Gastroesophageal sphincter (tissue), 4 donors: ENCODE results near the gene RPL34. TPM values are rescaled to one million over a fixed set of nuclear protein-coding genes. Genes with fewer than 3 reads are reported as not detected.

ENCODE experiments used
- ATAC-seq: fragments of 150-250 bp; one replicate; pipeline ENCODE4 v1.9.1; 2016; ENCODE audit warnings: mild to moderate bottlenecking, moderate library complexity
- H3K27ac ChIP-seq, 4 donors: fragments of 200-600 bp; sonication (generic) in 3 of 4; 1 replicate in 3 of 4; 2 replicates in 1 of 4; pipeline ENCODE4 v1.5.1; 2016 to 2019
- H3K27me3 ChIP-seq: fragments of 200-600 bp; sonication (generic); one replicate; pipeline ENCODE4 v1.5.1; 2019
- H3K36me3 ChIP-seq, 2 donors: fragments of 200-600 bp; sonication (generic); one replicate each; pipeline ENCODE4 v1.5.1; 2019; ENCODE audit warnings: control low read depth in 1 of 2
- H3K4me1 ChIP-seq, 3 donors: fragments of 200-600 bp; sonication (generic); 1 replicate in 2 of 3; 2 replicates in 1 of 3; pipeline ENCODE4 v1.5.1; 2016 to 2019; ENCODE audit warnings: control low read depth in 2 of 3
- H3K4me3 ChIP-seq, 2 donors: fragments of 200-600 bp; sonication (generic); one replicate each; pipeline ENCODE4 v1.5.1; 2019; ENCODE audit warnings: mild to moderate bottlenecking in 1 of 2, moderate library complexity in 1 of 2
- H3K9me3 ChIP-seq, 3 donors: fragments of 200-600 bp; sonication (generic); one replicate each; pipeline ENCODE4 v1.5.1; 2017 to 2019; ENCODE audit warnings: control low read depth in 2 of 3
- EP300 ChIP-seq: sonication (generic); formaldehyde crosslinking; IDR thresholded peaks from one replicate; pipeline ENCODE4 v1.6.1; 2017; ENCODE audit warnings: antibody characterized with exemption, mild to moderate bottlenecking
- POLR2A ChIP-seq, 2 donors: fragments of 450-650 bp; IDR thresholded peaks; one replicate each; pipeline ENCODE4 v1.6.1; 2017; ENCODE audit warnings: antibody characterized with exemption in 2 of 2, mild to moderate bottlenecking in 2 of 2, moderate library complexity in 1 of 2
- POLR2AphosphoS5 ChIP-seq: sonication (generic); formaldehyde crosslinking; IDR thresholded peaks from one replicate; pipeline ENCODE4 v1.6.1; 2017; ENCODE audit warnings: antibody characterized with exemption
- WGBS, 2 donors: methylation state at CpG; one replicate each; pipeline ENCODE4 v1.1.5; 2018; ENCODE audit warnings: low coverage in 1 of 2; 5-methylcytosine and 5-hydroxymethylcytosine counted together
- total RNA-seq, 4 donors: library from RNA; depleted of rRNA; stranded (reverse); fragments of >200 nt; gene quantifications; one replicate each; pipeline ENCODE4 v1.1.0, GENCODE V29; 2016
- TF ChIP-seq, protein P1 (sequence below), 4 experiments: fragments of 200-600 bp in 2 of 4; fragments of 450-650 bp in 2 of 4; sonication (generic) in 1 of 4; IDR thresholded peaks; one replicate each; pipeline ENCODE4 v1.5.1; 2017 to 2019; ENCODE audit warnings: antibody characterized with exemption in 4 of 4, mild to moderate bottlenecking in 2 of 4, moderate library complexity in 2 of 4

RPL34 gene
- total RNA-seq, 4 donors from 2014 or later, result 549 to 1,430 (median 998) TPM

DNA sequence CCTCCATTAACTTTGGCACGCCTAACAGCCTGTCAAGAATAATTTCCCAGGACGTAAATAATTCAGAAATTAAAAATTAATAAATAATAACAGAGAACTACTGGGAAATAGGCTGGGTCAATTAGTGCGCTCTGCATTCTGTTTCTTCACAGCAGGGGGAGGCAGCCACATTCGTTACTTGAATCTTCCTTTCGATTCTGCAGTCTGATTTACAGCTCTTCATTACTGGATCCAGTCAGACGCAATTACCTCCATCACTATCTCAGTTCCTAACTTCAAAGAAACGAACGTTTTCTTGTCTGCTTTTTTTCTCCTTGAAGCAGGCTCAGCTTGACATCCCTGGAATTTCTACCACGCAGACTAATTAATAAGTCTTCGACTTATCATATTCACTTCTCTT lies 9.0 kb upstream of the RPL34 start:
- no peaks in the 10 kb centered on the region for H3K4me1 ChIP-seq
- TF ChIP-seq POLR2A (IDR thresholded peaks at IDR 0.05) (no peak), POLR2AphosphoS5 (no peak), EP300 (no peak)
- TF ChIP-seq, protein P1, sequence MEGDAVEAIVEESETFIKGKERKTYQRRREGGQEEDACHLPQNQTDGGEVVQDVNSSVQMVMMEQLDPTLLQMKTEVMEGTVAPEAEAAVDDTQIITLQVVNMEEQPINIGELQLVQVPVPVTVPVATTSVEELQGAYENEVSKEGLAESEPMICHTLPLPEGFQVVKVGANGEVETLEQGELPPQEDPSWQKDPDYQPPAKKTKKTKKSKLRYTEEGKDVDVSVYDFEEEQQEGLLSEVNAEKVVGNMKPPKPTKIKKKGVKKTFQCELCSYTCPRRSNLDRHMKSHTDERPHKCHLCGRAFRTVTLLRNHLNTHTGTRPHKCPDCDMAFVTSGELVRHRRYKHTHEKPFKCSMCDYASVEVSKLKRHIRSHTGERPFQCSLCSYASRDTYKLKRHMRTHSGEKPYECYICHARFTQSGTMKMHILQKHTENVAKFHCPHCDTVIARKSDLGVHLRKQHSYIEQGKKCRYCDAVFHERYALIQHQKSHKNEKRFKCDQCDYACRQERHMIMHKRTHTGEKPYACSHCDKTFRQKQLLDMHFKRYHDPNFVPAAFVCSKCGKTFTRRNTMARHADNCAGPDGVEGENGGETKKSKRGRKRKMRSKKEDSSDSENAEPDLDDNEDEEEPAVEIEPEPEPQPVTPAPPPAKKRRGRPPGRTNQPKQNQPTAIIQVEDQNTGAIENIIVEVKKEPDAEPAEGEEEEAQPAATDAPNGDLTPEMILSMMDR (IDR thresholded peaks at IDR 0.05), result no peak
- H3K4me3 ChIP-seq, result peak overlapping the region; percentile 20 to 22
- peaks cover 0 to 8% (median 0%) of the 10 kb centered on the region in 3 donors for H3K9me3 ChIP-seq
- no peak overlapping the region for H3K27ac ChIP-seq
- ATAC-seq, result no peak
- no peaks in the 10 kb centered on the region for H3K27me3 ChIP-seq
- H3K36me3 ChIP-seq, result peaks cover 0 to 2% of the 10 kb centered on the region in 2 donors
- 38 to 50% methylated on average over 10 of the region's 10 CpGs for WGBS, 2 donors

DNA sequence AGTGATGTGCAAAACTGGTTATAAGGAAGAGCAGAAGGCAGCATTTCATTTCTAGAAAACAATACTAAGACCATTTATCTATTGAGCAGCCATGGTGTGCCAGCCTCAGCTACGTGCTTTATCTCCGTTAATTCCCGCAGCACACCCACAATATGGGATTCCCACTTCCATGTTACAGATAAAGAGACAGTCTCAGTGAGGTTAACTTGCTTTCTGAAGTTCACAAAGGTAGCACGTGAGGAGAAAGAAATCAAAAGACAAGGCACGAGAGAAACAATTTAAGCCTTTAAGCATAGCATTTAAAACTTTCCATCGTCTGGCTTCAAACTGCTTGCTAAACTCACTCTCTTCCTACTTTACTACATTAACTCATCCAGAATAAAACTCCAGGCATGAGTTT lies 8.0 kb upstream of the RPL34 start:
- 53 to 80% methylated on average over 6 of the region's 6 CpGs for WGBS, 2 donors
- Histone ChIP-seq H3K27ac (no peak overlapping the region), H3K27me3 (no peaks in the 10 kb centered on the region), H3K4me1 (no peaks in the 10 kb centered on the region), H3K36me3 (peaks cover 0 to 9% of the 10 kb centered on the region in 2 donors), H3K9me3 (peaks cover 0 to 8% (median 0%) of the 10 kb centered on the region in 3 donors), H3K4me3 (no peak overlapping the region)
- TF ChIP-seq, protein P1 (IDR thresholded peaks at IDR 0.05), result no peak
- TF ChIP-seq POLR2AphosphoS5 (no peak), EP300 (no peak), POLR2A (IDR thresholded peaks at IDR 0.05) (no peak)
- ATAC-seq, result no peak

DNA sequence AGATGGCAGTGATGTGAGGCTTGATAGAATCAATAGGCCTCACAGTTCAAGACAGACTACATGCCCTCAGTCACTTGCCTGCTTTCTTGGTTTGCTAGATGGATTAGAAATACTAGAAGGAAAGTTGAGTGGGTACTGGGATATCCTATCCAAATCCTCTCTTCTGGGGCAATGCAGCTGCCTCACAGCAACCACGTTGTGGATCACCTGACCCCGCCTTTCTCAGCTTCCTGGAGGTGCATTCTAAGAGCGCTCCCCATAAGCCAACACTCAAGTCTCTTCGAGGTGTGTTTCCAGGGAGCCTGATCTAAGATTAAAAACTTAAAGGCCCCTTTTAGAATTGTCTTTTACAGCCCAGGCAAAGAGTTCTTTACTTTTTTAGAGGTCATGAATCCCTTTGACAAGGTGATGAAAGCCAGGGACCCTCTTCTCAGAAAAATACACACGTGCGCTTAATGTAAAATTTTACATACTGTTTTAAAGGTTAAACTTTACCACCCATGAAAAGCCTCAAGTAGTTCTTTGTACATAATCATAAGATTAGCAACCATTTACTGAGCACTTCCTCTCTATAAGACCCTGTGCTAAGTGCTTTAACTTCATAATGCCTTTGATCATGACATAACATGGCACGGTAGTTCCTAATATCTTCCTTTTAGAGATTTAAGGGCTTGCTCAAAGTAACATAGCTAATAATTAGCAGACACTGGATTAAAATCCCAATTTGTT lies 840 bp upstream of the RPL34 start:
- Histone ChIP-seq H3K27ac (peak overlapping the region in 3 of 4 donors; percentile 72 to 88 (median 83)), H3K9me3 (peaks cover 0 to 8% (median 0%) of the 10 kb centered on the region in 3 donors), H3K4me1 (peaks cover 5 to 44% (median 6%) of the 10 kb centered on the region in 3 donors), H3K36me3 (peaks cover 5 to 38% of the 10 kb centered on the region in 2 donors), H3K27me3 (no peaks in the 10 kb centered on the region), H3K4me3 (peak overlapping the region; percentile 71 to 98)
- no peak for ATAC-seq
- WGBS, 2 donors, result 71 to 72% methylated on average over 6 to 7 of the region's 7 CpGs
- no peak for TF ChIP-seq EP300
- TF ChIP-seq POLR2A (IDR thresholded peaks at IDR 0.05), result no peak
- no peak for TF ChIP-seq POLR2AphosphoS5
- TF ChIP-seq, protein P1 (IDR thresholded peaks at IDR 0.05), result no peak

DNA sequence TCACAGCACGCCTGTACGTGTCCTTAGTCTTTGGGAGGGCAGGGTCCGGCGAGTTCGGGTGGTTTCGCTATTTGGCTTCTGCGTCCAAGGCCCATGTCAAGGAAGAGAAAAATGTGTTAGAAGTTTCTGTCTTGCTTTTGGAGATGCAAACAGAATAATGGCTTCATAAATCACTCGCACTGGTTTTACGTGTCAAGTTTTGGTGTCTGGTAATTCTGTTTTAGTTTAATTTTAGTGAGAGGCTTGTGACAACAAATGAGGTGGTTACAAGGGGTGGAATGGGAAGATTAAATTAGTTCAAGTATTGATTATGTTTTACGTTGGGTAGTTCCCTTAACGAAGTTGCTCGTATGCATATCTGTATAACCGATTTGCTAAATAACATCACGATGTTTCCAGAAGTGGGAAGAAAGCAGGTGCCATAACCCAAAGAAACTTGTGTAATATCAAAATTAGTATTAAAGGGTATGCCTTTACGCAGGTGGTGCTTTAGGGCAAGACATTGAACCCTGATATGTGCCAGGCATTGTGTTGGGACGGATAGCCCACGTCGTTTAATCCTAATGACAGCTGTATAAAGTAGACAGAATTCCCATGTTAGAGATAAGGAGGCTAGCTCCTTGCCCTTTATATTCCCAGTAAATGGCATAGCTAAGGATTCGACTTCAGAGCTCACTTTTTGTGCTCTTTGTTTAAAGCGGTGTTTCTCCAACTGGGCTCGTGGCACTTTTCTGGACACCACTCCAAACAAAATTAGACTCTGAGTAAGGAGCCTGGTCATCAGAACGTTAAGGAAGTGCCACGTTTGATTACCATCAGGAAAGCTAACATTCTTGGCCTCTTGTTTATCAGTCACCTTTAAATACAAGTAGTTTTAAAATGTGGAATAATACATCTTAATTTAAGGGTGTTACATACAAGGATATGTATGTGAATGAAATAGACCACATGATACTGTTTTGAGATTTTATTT lies 843 bp downstream of the RPL34 start:
- peak overlapping the region; percentile 83 to 88 (median 88) for H3K27ac ChIP-seq
- H3K4me3 ChIP-seq, result peak overlapping the region; percentile 71 to 98
- no peak for ATAC-seq
- no peaks in the 10 kb centered on the region for H3K9me3 ChIP-seq
- TF ChIP-seq, protein P1 (IDR thresholded peaks at IDR 0.05), result no peak
- TF ChIP-seq POLR2A (IDR thresholded peaks at IDR 0.05), result no peak
- no peak for TF ChIP-seq EP300
- TF ChIP-seq POLR2AphosphoS5, result no peak
- no peaks in the 10 kb centered on the region for H3K27me3 ChIP-seq
- peaks cover 5 to 44% (median 6%) of the 10 kb centered on the region in 3 donors for H3K4me1 ChIP-seq
- peaks cover 5 to 55% of the 10 kb centered on the region in 2 donors for H3K36me3 ChIP-seq
- 7 to 16% methylated on average over 23 of the region's 23 CpGs for WGBS, 2 donors
